GM18858 (cell line): ENCODE measurements around the gene RPL37A.

Experiments used
- ATAC-seq: cut with Tn5 transposase; IDR thresholded peaks from one replicate; pipeline ENCODE4 v1.9.1; 2021; ENCODE audit not compliant: unreplicated experiment

RPL37A gene

GRCh38 chr2:216546241-216546640 is 47.6 kb downstream of the RPL37A start:
- no peak for ATAC-seq

- no peak for ATAC-seq
Measured at GRCh38 chr2:216546641-216547403, 48.2 kb downstream of the RPL37A start.

- no peak for ATAC-seq
Measured at GRCh38 chr2:216548901-216549331, 50.3 kb downstream of the RPL37A start.

GRCh38 chr2:216549926-216550690 is 51.5 kb downstream of the RPL37A start:
- ATAC-seq = no peak

- ATAC-seq = no peak
Measured at GRCh38 chr2:216551234-216552068, 52.8 kb downstream of the RPL37A start.

GRCh38 chr2:216553093-216553478 is 54.4 kb downstream of the RPL37A start:
- ATAC-seq = no peak
